NCI-H446 (cell line): Measurements from ENCODE around the gene GATAD1.
"Not testable (repeated sequence)": the region's sequence is repeated elsewhere in the genome, so short reads cannot be mapped to it uniquely, and the experiment has no call there.

Experiments used
- DNase-seq, 2 experiments: peaks; one replicate each; lab custom pipeline; 2025; lab: John Stamatoyannopoulos, UW

Gene GATAD1

DNA sequence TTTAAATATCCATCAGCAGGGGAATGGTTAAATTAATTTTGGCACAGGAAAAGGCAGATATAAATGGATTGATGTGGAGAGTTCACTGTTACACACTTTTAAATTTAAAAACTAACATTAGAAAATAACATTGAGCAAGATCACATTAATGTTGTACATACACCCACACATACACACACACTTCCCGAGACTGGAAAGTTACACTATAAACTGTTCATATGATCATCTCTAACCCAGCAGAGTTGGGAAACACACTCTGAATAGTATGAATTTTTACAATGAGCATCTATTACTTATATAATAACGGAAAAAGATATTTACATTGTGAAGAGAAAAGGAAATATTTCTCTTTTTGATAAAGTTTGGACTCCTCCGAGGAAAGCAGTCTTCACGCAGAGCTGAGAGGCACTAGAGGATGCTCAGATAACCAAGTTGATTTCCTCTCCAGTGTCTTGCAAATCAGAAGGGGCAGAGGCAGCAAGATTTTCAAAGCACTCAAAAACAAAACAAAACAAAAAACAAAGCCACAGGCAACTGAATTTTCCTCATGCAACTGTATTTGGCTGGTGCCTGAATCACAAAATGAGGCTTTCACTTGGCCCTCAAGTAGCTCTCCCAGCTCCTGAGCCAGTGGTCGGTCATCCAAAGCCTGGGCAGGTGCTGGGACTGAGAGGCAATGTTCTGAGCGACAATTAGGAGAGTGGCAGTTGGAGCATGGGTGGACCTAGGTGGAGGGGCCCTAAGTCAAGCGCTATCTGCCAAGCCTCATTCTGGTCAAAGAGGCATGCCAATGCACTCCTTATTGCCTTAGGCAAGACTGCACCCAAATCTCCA is 10.5 kb upstream of the GATAD1 start:
- no peak for DNase-seq

DNA sequence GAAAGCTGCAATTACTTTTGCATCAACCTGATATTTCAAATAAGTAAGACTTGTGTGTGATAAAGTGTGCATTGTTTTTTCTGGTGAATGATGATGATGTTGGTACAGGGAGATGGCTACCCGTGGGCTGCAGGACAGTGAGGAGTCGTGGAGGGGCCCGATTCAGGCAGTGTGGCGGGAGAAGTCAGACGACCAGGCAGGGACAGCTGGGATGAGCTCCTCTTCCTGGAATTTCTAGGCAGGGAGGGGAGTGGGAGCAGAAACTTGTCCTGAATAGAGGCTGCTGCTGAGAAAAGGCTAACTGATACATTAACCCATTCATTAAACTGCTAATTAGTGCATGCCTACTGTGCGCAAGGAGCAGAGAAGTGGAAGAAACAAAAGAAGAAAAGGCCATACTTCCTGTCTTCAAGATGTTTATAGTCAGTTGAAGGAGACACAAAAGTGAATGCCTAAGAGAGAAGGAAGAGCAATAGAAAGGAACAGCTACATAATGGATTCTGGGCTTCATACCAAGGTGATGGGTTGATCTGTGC is 9.3 kb upstream of the GATAD1 start:
- DNase-seq = no peak

DNA sequence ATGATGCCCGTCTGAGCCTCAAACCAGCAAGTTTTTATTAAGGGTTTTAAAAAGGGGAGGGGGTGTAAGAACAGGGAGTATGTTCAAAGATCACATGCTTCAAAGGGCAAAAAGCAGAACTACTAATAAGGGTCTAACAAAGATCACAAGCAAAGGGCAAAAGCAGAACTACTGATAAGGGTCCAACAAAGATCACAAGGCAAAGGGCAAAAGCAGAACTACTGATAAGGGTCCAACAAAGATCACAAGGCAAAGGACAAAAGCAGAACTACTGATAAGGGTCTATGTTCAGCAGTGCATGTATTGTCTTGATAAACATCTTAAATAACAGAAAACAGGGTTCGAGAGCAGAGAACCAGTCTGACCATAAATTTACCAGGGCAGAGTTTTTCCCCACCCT is 4.6 kb upstream of the GATAD1 start:
- not testable (repeated sequence) for DNase-seq

DNA sequence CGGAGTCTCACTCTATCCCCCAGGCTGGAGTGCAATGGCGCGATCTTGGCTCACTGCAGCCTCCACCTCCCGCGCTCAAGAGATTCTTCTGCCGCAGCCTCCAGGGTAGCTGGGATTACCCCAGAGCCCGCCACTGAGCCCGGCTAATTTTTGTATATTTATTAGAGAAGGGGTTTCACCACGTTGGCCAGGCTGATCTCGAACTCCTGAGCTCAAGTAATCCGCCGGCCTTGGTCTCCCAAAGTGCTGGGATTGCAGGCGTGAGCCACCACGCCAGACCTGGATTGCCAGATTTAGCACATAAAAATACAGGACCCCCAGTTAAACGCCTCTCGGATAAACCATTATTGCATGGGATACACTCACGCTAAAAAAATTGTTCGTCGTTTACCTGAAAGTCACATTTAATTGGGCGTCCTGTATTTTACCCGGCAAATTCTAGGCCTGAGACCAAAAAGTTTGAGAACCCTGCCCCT is 375 bp upstream of the GATAD1 start:
- no peak for DNase-seq

DNA sequence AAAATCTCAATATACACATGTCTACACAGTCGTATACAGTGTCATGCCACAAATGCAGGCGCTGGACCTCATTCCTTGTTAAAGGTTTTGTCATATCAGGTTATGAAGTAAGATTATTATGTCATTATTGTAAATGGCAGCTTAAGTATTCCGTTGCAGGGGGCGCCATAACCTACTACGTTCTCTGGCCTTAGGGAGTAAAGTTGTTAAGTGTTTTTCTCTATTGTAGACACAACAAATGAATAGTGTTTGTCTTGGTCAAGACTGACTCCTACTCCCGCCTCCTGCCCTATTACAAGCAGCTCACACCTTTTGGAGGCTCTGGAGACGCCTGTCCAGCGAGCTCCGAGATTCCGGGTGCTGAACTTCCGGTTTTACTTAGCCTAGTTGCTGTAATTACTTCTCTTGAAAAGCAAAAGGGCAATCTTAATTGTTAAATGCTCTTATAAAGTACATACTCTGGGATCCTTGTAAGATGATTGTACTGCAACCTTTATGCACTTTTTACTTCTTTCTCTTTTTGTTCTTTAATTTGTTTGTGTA is 994 bp downstream of the GATAD1 start:
- peak; percentile 18 to 33 for DNase-seq

DNA sequence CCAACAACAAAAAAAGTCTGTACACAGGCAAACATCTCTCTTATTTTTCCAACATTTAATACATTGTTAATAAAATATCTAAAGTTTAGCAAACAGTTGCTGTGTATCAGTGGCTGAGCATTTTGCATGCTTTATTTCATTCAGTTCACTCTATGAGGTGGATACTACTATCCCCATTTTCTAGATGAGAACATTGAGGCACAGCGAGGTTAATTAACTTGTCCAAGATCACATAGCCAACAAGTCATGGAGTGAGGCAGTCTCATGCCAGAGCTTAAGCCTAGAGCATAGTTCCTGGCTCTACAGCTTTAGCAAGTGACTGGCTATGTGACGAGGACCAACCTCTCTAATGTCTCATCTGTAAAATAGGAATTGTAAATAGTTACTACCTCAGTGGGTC is 4.4 kb downstream of the GATAD1 start:
- no peak for DNase-seq

DNA sequence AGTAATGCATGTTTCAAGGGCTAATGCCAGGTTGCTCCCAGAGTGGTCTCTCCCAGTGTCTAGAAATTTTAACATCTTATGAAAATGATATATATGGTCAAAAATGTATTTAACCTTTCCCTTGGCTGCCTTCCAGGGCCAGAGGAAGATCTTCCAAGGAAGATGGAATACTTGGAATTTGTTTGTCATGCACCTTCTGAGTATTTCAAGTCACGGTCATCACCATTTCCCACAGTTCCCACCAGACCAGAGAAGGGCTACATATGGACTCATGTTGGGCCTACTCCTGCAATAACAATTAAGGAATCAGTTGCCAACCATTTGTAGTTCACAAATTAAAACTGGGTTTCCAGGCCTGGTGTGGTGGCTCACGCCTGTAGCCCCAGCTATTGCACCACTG is 9.0 kb downstream of the GATAD1 start:
- DNase-seq = no peak

DNA sequence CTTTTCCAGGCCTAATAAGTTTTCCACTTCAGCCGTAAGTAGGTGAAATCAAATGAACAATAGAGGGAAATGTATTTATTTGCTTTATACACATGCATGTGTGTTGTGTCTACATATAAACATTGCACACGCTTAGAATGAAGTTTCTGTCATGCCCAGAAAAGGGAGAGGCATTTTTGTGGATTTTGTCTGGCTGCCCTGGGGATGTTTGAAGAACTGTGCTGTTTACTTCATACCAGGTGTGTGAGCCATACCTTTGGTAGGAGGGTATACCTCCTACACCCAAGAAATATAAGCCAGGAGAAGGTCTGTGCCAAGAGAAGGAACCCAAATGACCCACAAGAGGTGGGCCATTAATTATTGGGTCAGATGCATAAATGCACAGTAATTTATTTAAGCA is 12.8 kb downstream of the GATAD1 start:
- DNase-seq = no peak

DNA sequence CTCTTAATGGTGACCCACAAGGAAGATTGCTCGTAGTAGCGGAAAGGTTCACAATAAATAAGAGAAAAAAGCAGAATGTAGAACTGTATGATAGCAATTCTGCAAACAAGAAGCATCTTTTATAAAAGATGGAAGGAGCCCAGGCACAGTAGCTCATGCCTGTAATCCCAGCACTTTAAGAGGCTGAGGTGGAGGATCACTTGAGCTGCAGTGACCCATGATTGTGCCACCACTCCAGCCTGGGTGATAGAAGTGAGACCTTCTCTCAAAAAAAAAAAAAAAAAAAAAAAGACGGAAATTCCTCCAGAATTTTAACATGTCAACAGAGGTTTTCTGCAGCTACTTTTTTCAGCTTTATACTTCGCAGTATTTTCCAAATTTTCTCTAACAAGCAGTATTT is 13.2 kb downstream of the GATAD1 start:
- DNase-seq = no peak

DNA sequence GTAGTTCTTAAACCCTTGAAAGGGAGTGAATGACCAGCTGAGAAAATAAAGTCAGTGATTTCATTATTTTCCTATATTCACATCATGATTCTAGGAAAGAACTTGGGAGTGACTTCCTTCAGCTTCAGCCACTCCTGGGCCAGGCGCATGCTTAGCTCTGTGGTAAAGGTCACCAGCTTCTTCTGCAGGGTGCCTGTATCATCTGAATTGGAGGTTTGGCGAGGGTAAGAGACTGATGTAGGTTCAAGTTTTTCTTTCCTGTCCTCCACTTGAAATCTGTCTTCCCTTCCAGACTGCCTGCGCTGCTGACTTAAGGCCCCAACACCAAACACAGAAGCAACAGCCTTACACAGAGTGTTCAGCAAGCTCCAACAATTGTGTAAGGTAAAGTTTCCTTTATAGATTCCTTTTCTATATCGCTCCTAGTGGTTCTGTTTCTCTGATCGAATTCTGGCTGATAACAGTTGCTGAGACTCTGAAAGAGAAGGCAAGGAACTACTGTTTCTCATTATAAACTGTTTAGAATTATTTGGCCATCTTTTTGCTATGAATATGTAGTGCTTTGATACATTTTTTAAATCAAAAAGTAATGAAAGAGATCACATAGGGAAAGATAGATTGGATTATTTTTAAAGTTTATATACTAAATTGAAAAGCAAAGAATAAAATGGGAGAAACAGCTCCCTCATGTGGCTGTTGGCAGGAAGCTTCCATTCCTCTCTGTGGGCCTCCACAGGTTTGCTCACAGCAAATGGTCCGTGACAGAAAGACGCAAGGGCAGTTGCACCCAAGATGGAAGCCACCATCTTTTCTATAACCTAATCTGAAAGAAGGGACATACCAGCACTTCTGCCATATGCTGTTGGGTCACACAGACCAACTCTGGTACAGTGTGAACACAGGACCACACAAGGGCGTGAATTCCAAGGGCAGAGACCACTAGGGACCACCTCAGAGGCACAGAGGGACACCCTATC is 14.0 kb downstream of the GATAD1 start:
- DNase-seq = peak; percentile 6 to 34

DNA sequence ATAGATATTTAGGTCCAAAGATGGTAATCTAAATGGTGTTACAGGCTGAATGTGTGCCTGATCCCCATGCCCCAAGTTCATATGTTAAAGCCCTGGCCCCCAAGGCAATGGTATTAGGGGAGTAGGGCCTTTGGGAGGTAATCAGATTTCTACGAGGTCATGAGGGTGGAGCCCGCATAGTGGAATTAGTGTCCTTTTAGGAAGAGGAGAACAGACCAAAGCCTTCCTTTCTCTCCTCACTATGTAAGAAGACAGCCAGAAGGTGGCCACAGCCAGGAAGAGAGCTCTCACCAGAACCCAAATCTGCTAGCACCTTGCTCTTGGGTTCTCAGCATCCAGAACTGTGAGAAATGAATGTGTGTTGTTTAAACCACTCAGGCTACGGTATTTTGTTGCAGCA is 15.3 kb downstream of the GATAD1 start:
- no peak for DNase-seq

DNA sequence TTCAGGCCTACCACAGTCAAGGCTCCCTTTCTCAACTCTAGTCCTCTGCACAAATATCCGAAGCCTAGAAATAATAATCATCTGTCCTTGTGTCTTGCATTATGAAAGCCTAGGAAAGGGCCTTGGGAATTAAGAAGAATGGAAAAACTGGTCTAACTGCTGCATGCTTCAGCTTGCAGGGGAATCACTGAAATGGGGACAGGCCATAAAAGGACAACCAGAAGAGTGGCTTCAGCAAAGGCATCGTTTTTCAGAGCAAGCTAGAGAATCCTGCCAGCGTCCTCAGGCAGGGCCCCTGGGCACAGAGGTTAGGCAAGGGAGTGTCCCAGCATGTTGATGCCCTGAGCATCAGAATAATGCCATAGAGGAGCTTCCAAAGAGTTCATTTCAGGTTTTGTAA is 17.2 kb downstream of the GATAD1 start:
- DNase-seq = no peak

DNA sequence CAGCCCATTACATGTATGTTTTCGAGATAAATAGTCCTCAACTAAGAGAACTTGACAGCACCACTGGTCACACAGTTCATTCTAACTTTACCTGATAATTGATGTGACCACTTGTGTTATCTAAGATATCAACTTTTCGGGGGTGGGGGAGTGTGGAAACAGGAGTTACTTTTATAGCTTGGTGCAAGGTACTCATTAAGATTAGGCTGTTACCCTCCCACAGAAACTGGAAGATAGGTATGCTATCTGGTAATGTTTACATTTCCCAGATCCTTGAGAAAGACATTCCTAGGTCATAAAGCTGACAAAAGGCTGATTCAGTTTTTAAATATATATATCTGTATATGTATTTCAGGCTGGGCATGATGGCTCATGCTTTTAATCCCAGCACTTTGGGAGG is 19.4 kb downstream of the GATAD1 start:
- no peak for DNase-seq

DNA sequence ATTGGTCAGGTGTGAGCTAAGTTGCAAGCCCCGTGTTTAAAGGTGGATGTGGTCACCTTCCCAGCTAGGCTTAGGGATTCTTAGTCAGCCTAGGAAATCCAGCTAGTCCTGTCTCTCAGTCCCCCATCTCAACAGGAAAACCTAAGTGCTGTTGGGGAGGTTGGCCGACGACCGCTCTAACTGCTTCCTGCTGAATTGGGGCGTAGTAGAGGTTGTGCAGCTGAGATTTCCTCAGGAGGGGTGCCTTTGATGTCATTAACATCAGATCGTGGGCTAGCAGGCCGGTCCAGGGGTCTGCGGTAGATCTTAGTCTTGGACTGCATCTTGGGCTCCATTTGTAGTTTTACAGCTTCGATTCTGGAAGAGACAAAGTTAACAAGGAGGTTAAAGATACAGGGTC is 21.3 kb downstream of the GATAD1 start:
- DNase-seq = not testable (repeated sequence)

DNA sequence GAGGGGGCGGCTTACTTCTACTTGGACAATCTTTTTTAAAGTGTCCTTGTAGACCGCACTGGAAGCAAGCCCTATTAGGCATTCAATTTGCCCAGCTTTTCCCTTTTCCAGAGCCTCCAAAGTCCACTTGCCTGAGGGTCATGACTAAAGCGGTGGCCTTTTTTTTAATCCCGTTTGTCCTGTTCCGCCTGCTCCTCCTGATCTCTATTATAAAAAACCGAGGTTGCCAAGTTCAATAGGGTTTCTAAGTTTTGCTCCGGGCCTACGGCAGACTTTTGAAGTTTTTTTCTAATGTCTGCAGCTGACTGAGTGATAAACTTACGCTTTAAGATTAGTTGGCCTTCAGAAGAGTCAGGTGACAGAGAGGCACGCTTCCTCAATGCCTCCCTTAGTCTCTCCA is 26.7 kb downstream of the GATAD1 start:
- DNase-seq = not testable (repeated sequence)

DNA sequence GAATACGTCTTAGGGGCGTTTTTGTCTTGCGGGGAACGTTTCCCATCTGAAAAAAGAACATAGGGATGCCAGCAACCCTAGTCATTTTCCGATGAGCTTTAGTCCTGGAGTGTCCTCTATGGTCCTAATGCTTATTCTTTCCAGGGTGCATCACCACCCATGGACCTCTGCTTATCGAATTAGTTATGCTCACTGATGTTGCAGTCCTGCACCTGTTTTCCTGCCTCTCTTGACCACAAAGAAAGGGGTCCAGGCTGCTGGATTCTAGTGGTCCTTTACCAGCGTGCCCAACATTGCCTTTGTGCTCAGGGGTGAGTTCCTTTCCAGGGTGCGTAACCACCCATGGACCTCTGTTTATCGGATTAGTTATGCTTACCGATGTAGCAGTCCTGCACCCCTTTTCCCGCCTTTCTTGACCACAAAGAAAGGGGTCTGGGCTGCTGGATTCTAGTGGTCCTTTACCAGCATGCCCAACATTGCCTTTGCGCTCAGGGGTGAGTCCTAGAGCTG is 28.0 kb downstream of the GATAD1 start:
- not testable (repeated sequence) for DNase-seq

DNA sequence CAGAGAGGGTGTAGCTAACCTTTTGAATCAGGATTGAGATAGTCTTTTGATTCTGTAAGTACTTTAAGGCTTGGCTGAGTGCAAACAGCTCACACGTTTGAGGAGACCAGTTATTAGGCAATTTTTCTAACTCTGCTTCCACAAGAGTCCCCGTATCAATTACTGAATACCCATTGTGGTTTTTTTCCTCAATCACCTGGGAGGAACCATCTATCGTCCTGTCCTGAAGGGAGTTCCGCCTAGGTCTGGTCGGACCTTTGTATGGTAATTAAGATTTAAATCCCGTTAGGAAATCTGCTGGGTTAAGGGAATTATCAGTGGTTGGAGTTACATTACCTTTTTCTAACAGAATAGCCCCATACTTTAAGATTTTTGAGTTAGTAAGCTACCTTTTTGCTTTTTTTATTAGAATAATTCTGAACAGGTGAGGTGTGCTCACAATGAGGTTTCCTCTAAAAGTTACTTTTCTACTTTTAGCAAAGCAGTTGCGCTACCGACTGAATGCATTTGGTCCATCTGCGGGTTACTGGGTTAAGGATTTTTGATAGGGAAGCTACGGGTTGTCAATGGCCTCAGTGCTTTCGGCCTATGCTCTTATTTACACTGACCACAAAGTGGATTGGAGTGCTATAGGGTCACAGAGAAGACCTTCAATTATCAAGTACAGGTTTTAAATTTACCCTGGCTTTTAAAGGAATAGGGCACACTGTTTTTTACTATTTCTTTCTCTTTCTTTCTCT is 28.7 kb downstream of the GATAD1 start:
- DNase-seq = not testable (repeated sequence)

DNA sequence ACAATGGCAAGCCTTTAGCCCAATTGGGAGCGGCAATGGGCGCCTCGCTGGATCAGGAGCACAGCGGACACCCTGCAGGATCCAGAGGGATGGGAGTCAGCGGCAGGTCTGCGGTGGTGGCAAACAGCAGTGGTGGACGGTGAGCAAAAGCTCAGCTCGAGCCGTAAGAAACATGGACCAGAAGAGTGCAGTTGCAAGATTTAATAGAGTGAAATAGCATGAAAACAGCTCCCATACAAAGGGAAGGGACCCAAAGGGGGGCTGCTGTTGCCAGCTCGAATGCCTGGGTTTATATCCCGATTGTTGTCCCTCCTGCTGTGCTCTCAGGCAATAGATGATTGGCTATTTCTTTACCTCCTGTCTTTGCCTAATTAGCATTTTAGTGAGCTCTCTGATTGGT is 30.4 kb downstream of the GATAD1 start, which contains the start of gene ERVW-1:
ERVW-1 (minus strand) TSS at position 266 of the 400 bp plus-strand sequence. CDS start 7,565 bp downstream, outside the sequence.
- not testable (repeated sequence) for DNase-seq

DNA sequence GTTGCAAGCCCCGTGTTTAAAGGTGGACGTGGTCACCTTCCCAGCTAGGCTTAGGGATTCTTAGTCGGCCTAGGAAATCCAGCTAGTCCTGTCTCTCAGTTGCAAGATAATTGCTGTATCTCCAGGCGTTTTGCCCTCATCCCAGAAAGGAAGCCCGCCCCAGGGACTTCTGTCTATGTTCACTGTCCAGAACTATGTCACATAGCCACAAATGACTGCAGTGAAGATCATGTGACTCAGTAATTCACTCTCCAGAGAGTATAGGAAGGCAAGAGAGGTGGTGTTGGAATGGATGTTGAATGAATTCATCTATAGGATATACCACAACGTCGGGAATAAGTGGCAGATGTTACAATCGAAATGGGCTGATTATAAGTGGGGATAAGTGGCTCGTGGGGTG is 30.8 kb downstream of the GATAD1 start:
- no peak for DNase-seq

DNA sequence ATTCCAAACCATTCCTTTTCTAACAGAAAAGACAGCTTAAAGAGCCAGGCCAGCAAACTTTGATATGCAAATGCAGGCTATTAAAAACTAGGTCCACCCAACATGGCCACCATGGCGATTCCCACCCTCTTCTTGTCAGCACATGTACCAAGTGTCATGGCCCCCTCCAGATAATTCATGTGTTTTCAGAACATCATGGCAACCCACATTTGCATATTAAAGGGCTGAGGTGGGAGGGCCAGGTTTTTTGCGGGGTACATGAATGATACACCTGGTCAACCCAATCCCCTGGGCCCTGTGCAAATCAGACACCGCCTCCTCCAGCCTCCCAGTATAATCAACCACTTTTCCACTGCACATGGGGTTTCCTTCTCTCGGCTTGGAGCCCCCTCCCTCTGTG is 31.4 kb downstream of the GATAD1 start:
- no peak for DNase-seq

DNA sequence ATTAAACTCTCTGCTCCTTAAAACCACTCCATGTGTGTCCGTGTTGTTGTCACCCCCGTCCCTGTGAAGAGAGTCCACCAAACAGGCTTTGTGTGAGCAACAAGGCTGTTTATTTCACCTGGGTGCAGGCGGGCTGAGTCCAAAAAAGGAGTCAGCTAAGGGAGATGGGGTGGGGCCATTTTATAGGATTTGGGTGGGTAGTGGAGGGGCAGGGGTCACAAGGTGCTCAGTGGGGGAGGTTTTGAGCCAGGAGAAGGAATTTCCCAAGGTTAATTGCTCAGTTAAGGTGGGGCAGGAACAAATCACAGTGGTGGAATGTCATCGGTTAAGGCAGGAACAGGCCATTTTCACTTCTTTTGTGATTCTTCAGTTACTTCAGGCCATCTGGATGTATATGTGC is 31.9 kb downstream of the GATAD1 start:
- not testable (repeated sequence) for DNase-seq
